AG10803 (cell line): Measurements from ENCODE around the gene VAMP8.

Experiments
- DNase-seq: peaks from one replicate; pipeline ENCODE4 v3.0.0; 2010; ENCODE audit warnings: low read depth
- H3K4me3 ChIP-seq: 2 replicates; pipeline ENCODE4 v1.5.1; 2011; ENCODE audit warnings: mild to moderate bottlenecking, low read length, control low read depth
- TF ChIP-seq, protein P1 (sequence below): conservative IDR thresholded peaks from 2 replicates; pipeline ENCODE4 v1.5.1; 2011; ENCODE audit warnings: mild to moderate bottlenecking, low read length, control low read depth, inconsistent platforms

VAMP8 gene

DNA sequence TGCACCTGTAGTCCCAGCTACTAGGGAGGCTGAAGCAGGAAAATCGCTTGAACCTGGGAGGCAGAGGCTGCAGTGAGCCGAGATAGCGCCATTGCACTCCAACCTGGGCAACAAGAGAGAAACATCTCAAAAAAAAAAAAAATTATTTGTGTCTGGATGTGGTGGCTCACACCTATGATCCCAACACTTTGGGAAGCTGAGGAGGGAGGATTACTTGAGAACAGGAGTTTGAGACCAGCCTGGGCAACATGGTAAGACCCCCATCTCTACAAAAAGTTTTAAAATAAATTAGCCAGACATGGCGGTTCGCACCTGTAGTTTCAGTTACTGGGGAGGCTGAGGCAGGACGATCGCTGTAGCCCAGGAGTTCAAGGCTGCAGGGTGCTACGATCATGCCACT lies 1.6 kb upstream of the VAMP8 start:
- TF ChIP-seq, protein P1, sequence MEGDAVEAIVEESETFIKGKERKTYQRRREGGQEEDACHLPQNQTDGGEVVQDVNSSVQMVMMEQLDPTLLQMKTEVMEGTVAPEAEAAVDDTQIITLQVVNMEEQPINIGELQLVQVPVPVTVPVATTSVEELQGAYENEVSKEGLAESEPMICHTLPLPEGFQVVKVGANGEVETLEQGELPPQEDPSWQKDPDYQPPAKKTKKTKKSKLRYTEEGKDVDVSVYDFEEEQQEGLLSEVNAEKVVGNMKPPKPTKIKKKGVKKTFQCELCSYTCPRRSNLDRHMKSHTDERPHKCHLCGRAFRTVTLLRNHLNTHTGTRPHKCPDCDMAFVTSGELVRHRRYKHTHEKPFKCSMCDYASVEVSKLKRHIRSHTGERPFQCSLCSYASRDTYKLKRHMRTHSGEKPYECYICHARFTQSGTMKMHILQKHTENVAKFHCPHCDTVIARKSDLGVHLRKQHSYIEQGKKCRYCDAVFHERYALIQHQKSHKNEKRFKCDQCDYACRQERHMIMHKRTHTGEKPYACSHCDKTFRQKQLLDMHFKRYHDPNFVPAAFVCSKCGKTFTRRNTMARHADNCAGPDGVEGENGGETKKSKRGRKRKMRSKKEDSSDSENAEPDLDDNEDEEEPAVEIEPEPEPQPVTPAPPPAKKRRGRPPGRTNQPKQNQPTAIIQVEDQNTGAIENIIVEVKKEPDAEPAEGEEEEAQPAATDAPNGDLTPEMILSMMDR = no peak
- DNase-seq = no peak
- no peak overlapping the region for H3K4me3 ChIP-seq

DNA sequence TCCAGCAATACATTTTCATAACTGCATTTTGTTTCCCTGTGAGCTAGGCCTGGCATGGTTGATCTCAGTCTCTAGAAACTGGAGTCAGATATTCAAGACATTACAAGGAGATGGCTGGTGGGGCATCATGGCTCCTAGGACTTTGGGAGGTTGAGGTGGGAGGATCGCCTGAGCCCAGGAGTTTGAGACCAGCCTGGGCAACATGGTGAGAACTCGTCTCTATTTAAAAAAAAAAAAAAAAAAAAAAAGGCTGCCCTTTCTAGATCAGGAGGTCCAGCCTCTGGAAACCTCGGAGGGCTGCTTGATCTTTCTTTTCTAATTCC lies 362 bp upstream of the VAMP8 start:
- no peak for DNase-seq
- no peak overlapping the region for H3K4me3 ChIP-seq
- TF ChIP-seq, protein P1 = no peak

DNA sequence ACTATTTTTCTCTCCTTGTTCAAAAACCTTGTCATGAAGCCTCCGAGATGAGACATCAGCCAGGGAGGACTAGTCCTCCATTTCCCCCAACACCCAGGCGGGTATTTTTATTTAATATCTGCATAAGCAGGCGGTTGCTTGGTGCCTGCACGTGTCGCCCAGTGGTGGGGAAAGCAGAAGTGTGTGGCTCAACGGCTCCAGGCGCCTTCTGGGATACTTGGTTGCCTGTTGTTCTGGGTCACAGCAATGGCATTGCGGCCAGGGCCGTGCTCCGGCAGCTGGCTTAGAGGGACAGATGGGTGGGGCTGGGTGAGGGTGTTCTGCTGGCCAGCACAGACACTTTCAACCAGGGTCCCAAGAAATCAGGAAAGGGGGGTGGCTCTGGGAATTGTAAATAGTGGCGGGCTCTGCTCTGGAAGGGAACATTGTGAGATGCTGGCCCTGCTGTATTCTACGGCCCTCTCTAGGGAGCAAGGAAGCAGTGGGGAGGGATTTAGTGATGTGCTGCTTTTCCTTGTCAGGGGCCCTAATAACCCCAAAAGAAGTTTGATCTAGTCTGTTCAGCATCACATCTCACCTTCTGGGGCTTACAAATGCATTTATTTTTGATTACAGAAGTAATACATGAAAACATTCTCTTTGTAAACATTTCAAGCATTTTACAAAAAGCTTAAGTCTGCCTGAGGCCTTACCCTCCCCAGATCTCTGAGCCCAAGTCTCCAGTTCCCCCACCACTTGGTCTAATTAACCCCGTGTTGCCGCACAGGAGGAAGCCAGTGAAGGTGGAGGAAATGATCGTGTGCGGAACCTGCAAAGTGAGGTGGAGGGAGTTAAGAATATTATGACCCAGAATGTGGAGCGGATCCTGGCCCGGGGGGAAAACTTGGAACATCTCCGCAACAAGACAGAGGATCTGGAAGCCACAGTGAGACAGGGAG lies 1.1 kb downstream of the VAMP8 start:
- H3K4me3 ChIP-seq = no peak overlapping the region
- no peak for DNase-seq
- TF ChIP-seq, protein P1 = no peak

DNA sequence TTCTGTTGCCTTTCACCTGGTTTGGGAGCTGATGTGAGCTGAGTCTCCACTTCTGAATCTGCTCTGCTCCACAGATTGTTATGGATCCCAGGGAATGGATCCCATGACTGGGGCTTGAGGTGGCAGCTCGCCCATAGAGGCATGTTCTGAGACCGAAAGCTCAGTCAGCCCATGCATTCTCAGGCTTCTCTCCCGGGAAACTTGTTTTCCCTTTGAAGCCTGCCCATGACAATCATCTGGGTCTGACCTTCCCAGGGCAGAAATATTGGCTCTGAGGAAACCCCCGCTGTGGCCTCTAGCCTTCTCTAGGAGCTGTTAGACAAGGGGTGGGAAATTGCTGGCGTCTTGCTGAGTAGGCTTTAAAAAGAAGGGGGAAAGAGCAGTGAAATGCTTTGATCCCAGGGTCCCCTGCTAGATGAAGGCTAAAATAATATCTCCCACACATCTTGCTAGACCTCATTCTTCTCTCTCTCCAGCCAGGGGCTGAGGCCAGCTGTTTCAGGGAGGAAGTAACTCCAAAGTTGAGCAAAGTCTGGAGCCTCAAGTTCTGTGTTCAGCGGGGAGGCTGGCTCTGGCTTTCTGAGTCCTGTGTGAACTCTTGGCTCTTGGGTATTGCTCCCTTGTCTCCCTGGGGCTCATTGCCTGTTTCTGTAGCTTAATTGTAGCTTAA lies 2.0 kb downstream of the VAMP8 start:
- DNase-seq = no peak
- no peak overlapping the region for H3K4me3 ChIP-seq
- TF ChIP-seq, protein P1 = no peak

DNA sequence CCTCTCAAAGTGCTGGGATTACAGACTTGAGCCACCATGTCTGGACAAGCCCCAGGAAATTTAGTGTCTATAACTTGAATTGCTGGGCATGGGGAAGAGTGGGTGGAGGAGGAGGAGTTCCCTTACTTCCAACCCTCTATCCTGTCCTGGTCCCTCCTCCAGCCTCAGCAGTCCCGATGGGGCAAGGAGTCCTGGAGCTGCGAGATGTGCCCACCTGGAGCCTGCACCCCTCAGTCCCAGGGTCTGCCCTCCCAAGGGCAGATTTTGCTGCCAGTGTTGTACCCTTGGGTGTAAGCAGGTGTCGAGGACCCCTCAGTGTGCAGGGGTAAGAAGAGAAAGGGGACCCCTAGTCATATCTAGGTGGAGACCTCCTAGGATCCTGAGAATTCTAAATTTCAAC lies 2.8 kb downstream of the VAMP8 start:
- no peak overlapping the region for H3K4me3 ChIP-seq
- TF ChIP-seq, protein P1 = no peak
- no peak for DNase-seq

DNA sequence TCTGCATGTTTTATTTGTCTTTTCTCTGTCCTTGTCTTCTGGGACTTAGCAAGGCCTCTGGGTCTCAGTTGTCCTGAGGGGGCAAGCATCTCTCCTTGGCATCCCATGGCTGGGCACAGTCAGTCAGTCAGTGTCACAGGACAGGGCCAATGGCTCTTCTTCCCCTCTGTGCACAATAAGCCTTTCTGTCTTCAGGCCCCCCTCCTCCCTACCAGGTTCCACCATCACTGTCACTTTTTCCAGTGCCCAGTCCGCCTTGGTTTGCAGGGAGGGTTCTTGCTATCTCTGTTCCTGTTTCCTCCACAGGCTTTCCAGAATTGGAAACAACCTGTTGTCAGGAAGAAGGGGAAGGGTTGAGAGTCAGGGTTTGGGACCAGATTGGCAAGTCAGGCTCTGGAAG lies 5.1 kb downstream of the VAMP8 start:
- no peak overlapping the region for H3K4me3 ChIP-seq
- TF ChIP-seq, protein P1 = no peak
- DNase-seq = no peak
